ENCODE measurements around the gene ATXN2. TPM values are rescaled to one million over a fixed set of nuclear protein-coding genes. Genes with fewer than 3 reads are reported as not detected.
"Not testable (repeated sequence)": the region's sequence is repeated elsewhere in the genome, so short reads cannot be mapped to it uniquely, and the experiment has no call there.

Gene ATXN2
- total and polyA plus RNA-seq, 2 experiments from 2014 or later = 19.2 to 56.4 TPM

GRCh38 chr12:111607239-111607638, 8.1 kb upstream of the ATXN2 start:
- Histone ChIP-seq H3K9me2 (ENCODE audit: insufficient read depth) (no peaks in the 10 kb centered on the region), H3K27ac (no peak overlapping the region), H3K4me2 (ENCODE audit: unreplicated experiment) (no peak overlapping the region), H3K9me3 (ENCODE audit: low read depth) (no peaks in the 10 kb centered on the region), H2AFZ (no peak overlapping the region), H3K4me1 (ENCODE audit: insufficient read depth) (0 out of 2 replicates have a peak, but pooled peaks cover 7% of the 10 kb centered on the region), H4K20me1 (ENCODE audit: insufficient read depth) (no peaks in the 10 kb centered on the region), H3K79me2 (ENCODE audit: insufficient read depth) (peaks cover 3% of the 10 kb centered on the region; the same call in 1 of the 2 replicates), H3K36me3 (ENCODE audit: low read depth) (no peaks in the 10 kb centered on the region), H3K9ac (no peak overlapping the region), H3K27me3 (replicated peaks; ENCODE audit: insufficient read depth) (no peaks in the 10 kb centered on the region), H3K4me3 (no peak overlapping the region), H3F3A (ENCODE audit: insufficient read depth) (no peaks in the 10 kb centered on the region)
- no peak for DNase-seq
- TF ChIP-seq EZH2phosphoT487 (IDR thresholded peaks at IDR 0.05; ENCODE audit: insufficient read depth, low read depth) (no peak), EZH2 (IDR thresholded peaks at IDR 0.05; ENCODE audit: insufficient read depth, poor library complexity, severe bottlenecking) (no peak)
- in situ Hi-C loops (cut with MboI) = no loop called here
- 81 to 86% methylated on average over 3 of the region's 3 CpGs for WGBS, 2 experiments (ENCODE audit: low coverage in 1 of 2, low lambda C conversion rate in 2 of 2, missing lambda C conversion rate in 2 of 2)

DNA sequence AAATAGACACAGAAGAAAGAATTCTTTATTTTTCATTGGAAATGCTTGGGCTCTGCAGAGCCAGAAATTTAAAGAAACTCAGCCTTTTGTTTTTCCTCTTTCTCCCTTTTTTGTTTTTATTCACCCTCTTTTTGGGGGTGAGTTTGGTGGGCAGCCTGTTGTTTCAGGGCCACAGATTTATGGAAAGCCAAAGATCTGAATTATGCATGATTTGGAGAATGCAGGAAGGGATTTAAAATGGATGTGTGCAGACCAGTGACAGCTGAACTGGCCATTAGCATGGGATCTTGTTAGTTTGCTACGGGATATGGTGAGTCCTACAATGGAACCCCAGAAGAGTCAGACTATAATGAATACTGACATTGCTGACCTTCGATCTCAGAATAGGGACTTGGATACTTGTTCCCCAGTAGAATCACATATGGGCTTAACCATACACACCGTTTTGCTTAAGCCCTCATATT, 7.7 kb upstream of the ATXN2 start:
- Histone ChIP-seq H3K4me3 (no peak overlapping the region), H3K9me2 (ENCODE audit: insufficient read depth) (no peaks in the 10 kb centered on the region), H3K4me2 (ENCODE audit: unreplicated experiment) (no peak overlapping the region), H3K4me1 (ENCODE audit: insufficient read depth) (0 out of 2 replicates have a peak, but pooled peaks cover 7% of the 10 kb centered on the region), H3K27me3 (replicated peaks; ENCODE audit: insufficient read depth) (no peaks in the 10 kb centered on the region), H3K9ac (no peak overlapping the region), H3K36me3 (ENCODE audit: low read depth) (no peaks in the 10 kb centered on the region), H3K9me3 (ENCODE audit: low read depth) (no peaks in the 10 kb centered on the region), H3F3A (ENCODE audit: insufficient read depth) (no peaks in the 10 kb centered on the region), H4K20me1 (ENCODE audit: insufficient read depth) (no peaks in the 10 kb centered on the region), H2AFZ (no peak overlapping the region), H3K79me2 (ENCODE audit: insufficient read depth) (peaks cover 8% of the 10 kb centered on the region), H3K27ac (no peak overlapping the region)
- TF ChIP-seq EZH2 (IDR thresholded peaks at IDR 0.05; ENCODE audit: insufficient read depth, poor library complexity, severe bottlenecking) (no peak), EZH2phosphoT487 (IDR thresholded peaks at IDR 0.05; ENCODE audit: insufficient read depth, low read depth) (no peak)
- in situ Hi-C loops (cut with MboI) = no loop called here
- no peak for DNase-seq
- 51 to 52% methylated on average over 3 of the region's 3 CpGs for WGBS, 2 experiments (ENCODE audit: low coverage in 1 of 2, low lambda C conversion rate in 2 of 2, missing lambda C conversion rate in 2 of 2)

GRCh38 chr12:111605911-111606766, 7.0 kb upstream of the ATXN2 start:
- no peaks in the 10 kb centered on the region for H3K36me3 ChIP-seq (ENCODE audit: low read depth)
- no peaks in the 10 kb centered on the region for H3F3A ChIP-seq (ENCODE audit: insufficient read depth)
- H3K4me3 ChIP-seq = no peak overlapping the region
- H3K4me2 ChIP-seq (ENCODE audit: unreplicated experiment) = no peak overlapping the region
- 60 to 61% methylated on average over 7 of the region's 7 CpGs for WGBS, 2 experiments (ENCODE audit: low coverage in 1 of 2, low lambda C conversion rate in 2 of 2, missing lambda C conversion rate in 2 of 2)
- no peak overlapping the region for H3K27ac ChIP-seq
- H2AFZ ChIP-seq = no peak overlapping the region
- in situ Hi-C loops (cut with MboI) = no loop called here
- H3K9me2 ChIP-seq (ENCODE audit: insufficient read depth) = no peaks in the 10 kb centered on the region
- no peaks in the 10 kb centered on the region for H3K9me3 ChIP-seq (ENCODE audit: low read depth)
- H3K79me2 ChIP-seq (ENCODE audit: insufficient read depth) = peaks cover 14% of the 10 kb centered on the region
- no peaks in the 10 kb centered on the region for H3K27me3 ChIP-seq (replicated peaks; ENCODE audit: insufficient read depth)
- no peak for TF ChIP-seq EZH2phosphoT487 (IDR thresholded peaks at IDR 0.05; ENCODE audit: insufficient read depth, low read depth)
- no peak for TF ChIP-seq EZH2 (IDR thresholded peaks at IDR 0.05; ENCODE audit: insufficient read depth, poor library complexity, severe bottlenecking)
- no peak overlapping the region for H3K9ac ChIP-seq
- 0 out of 2 replicates have a peak, but pooled peaks cover 7% of the 10 kb centered on the region for H3K4me1 ChIP-seq (ENCODE audit: insufficient read depth)
- H4K20me1 ChIP-seq (ENCODE audit: insufficient read depth) = no peaks in the 10 kb centered on the region
- DNase-seq = peak; percentile 19

GRCh38 chr12:111602857-111603256, 3.7 kb upstream of the ATXN2 start:
- H3K9me2 ChIP-seq (ENCODE audit: insufficient read depth); H3K4me3 ChIP-seq; H3K9me3 ChIP-seq (ENCODE audit: low read depth); H3K4me1 ChIP-seq (ENCODE audit: insufficient read depth); in situ Hi-C loops (cut with MboI); H3K27ac ChIP-seq; DNase-seq; H3K27me3 ChIP-seq (replicated peaks; ENCODE audit: insufficient read depth); H3K9ac ChIP-seq; H2AFZ ChIP-seq; H3K4me2 ChIP-seq (ENCODE audit: unreplicated experiment); H4K20me1 ChIP-seq (ENCODE audit: insufficient read depth); H3K36me3 ChIP-seq (ENCODE audit: low read depth); H3F3A ChIP-seq (ENCODE audit: insufficient read depth): not testable (repeated sequence)
- WGBS, 2 experiments (ENCODE audit: low coverage in 1 of 2, low lambda C conversion rate in 2 of 2, missing lambda C conversion rate in 2 of 2) = 92 to 95% methylated on average over 10 to 11 of the region's 11 CpGs
- peaks cover 30% of the 10 kb centered on the region for H3K79me2 ChIP-seq (ENCODE audit: insufficient read depth)
